HG02623 (cell line): Measurements from ENCODE around the gene NUDT5.
A peak's percentile ranks its signal among the peaks of the same experiment; 100 is the strongest.
"Not testable (repeated sequence)": the region's sequence is repeated elsewhere in the genome, so short reads cannot be mapped to it uniquely, and the experiment has no call there.

ENCODE experiments used
- ATAC-seq: cut with Tn5 transposase; IDR thresholded peaks from one replicate; pipeline ENCODE4 v1.9.1; 2021; ENCODE audit warnings: moderate library complexity; ENCODE audit not compliant: unreplicated experiment

Gene NUDT5

GRCh38 chr10:12207114-12207513 is 11.4 kb upstream of the NUDT5 start:
- no peak for ATAC-seq

GRCh38 chr10:12205082-12205481 is 9.4 kb upstream of the NUDT5 start:
- ATAC-seq: no peak

- no peak for ATAC-seq
Measured at GRCh38 chr10:12202226-12202625, 6.5 kb upstream of the NUDT5 start.

- ATAC-seq: no peak
Measured at GRCh38 chr10:12201543-12201942, 5.9 kb upstream of the NUDT5 start.

- no peak for ATAC-seq
Measured at GRCh38 chr10:12200850-12201249, 5.2 kb upstream of the NUDT5 start.

GRCh38 chr10:12198156-12198555 is 2.5 kb upstream of the NUDT5 start:
- no peak for ATAC-seq

- ATAC-seq: no peak
Measured at GRCh38 chr10:12196531-12197211, 980 bp upstream of the NUDT5 start.

GRCh38 chr10:12195281-12195602 is 449 bp downstream of the NUDT5 start:
- peak; percentile 12 for ATAC-seq

GRCh38 chr10:12194752-12195271 is 879 bp downstream of the NUDT5 start:
- ATAC-seq: no peak

GRCh38 chr10:12193193-12193592 is 2.5 kb downstream of the NUDT5 start:
- ATAC-seq: no peak

- no peak for ATAC-seq
Measured at GRCh38 chr10:12191715-12192114, 4.0 kb downstream of the NUDT5 start.

- ATAC-seq: no peak
Measured at GRCh38 chr10:12189426-12189825, 6.3 kb downstream of the NUDT5 start.

GRCh38 chr10:12188656-12189055 is 7.0 kb downstream of the NUDT5 start:
- no peak for ATAC-seq

- no peak for ATAC-seq
Measured at GRCh38 chr10:12187321-12187905, 8.3 kb downstream of the NUDT5 start.

GRCh38 chr10:12186323-12186722 is 9.4 kb downstream of the NUDT5 start:
- ATAC-seq: no peak

- ATAC-seq: no peak
Measured at GRCh38 chr10:12184165-12184564, 11.5 kb downstream of the NUDT5 start.

GRCh38 chr10:12181065-12181775 is 14.5 kb downstream of the NUDT5 start:
- no peak for ATAC-seq

- ATAC-seq: no peak
Measured at GRCh38 chr10:12180221-12180974, 15.3 kb downstream of the NUDT5 start.

GRCh38 chr10:12179606-12180170 is 16.0 kb downstream of the NUDT5 start:
- ATAC-seq: no peak

GRCh38 chr10:12177642-12178041 is 18.0 kb downstream of the NUDT5 start:
- no peak for ATAC-seq

GRCh38 chr10:12171512-12171911 is 24.2 kb downstream of the NUDT5 start:
- not testable (repeated sequence) for ATAC-seq
